HEK293 (cell line): Measurements from ENCODE around the gene IL6R.
A peak's percentile ranks its signal among the peaks of the same experiment; 100 is the strongest.

Experiments
- CTCF ChIA-PET: fragments of 350-600 bp; formaldehyde crosslinking; extraction: SDS; loops from one replicate; lab custom pipeline; 2021; ENCODE audit warnings: antibody characterized with exemption; lab: Yijun Ruan, JAX
- POLR2A ChIA-PET: fragments of 300-600 bp; formaldehyde crosslinking; extraction: SDS; loops from one replicate; lab custom pipeline; 2020; ENCODE audit warnings: antibody characterized with exemption, inconsistent platforms; lab: Yijun Ruan, JAX
- H3K27ac ChIP-seq: fragments of 200-500 bp; sonication (Bioruptor generic); 2 replicates; pipeline ENCODE4 v1.5.1; 2014; ENCODE audit warnings: low read depth, low read length, control low read depth, inconsistent platforms; ENCODE audit errors: extremely low read depth
- H3K36me3 ChIP-seq, 2 experiments: fragments of 200-500 bp in 1 of 2; sonication (Bioruptor generic) in 1 of 2; 1 replicate in 1 of 2; 2 replicates in 1 of 2; pipeline ENCODE4 v1.5.1; 2014 to 2017; ENCODE audit warnings: inconsistent platforms in 2 of 2, low read length in 2 of 2; ENCODE audit not compliant: control insufficient read depth in 2 of 2, insufficient read depth in 1 of 2
- H3K4me1 ChIP-seq: fragments of 200-500 bp; sonication (Bioruptor generic); 2 replicates; pipeline ENCODE4 v1.5.1; 2014; ENCODE audit warnings: mild to moderate bottlenecking, low read length, inconsistent platforms; ENCODE audit not compliant: control insufficient read depth, insufficient read depth
- H3K4me3 ChIP-seq: 2 replicates; pipeline ENCODE4 v1.5.1; 2011; ENCODE audit warnings: low read depth, mild to moderate bottlenecking, control low read depth, low read length, moderate library complexity
- H3K9me3 ChIP-seq: fragments of 200-500 bp; sonication (Bioruptor generic); 2 replicates; pipeline ENCODE4 v1.5.1; 2014; ENCODE audit warnings: low read depth, low read length, inconsistent platforms; ENCODE audit not compliant: control insufficient read depth, insufficient read depth
- EGR2 ChIP-seq: fragments of 450-650 bp; formaldehyde crosslinking; IDR thresholded peaks from 2 replicates; pipeline ENCODE4 v1.5.1; 2016; ENCODE audit warnings: low read depth, missing biosample characterization, missing genetic modification characterization
- FEZF1 ChIP-seq: fragments of 450-650 bp; formaldehyde crosslinking; IDR thresholded peaks from 2 replicates; pipeline ENCODE4 v1.5.1; 2016; ENCODE audit warnings: missing biosample characterization, missing genetic modification characterization
- GFI1B ChIP-seq: fragments of 450-650 bp; formaldehyde crosslinking; IDR thresholded peaks from 2 replicates; pipeline ENCODE4 v1.5.1; 2016; ENCODE audit warnings: missing biosample characterization, missing genetic modification characterization
- KLF7 ChIP-seq: fragments of 450-650 bp; formaldehyde crosslinking; IDR thresholded peaks from 2 replicates; pipeline ENCODE4 v1.5.1; 2016; ENCODE audit warnings: missing biosample characterization, missing genetic modification characterization, borderline replicate concordance
- PRDM1 ChIP-seq: fragments of 450-650 bp; formaldehyde crosslinking; IDR thresholded peaks from 2 replicates; pipeline ENCODE4; 2016; ENCODE audit warnings: missing biosample characterization, missing genetic modification characterization
- SP3 ChIP-seq: fragments of 450-650 bp; formaldehyde crosslinking; IDR thresholded peaks from 2 replicates; pipeline ENCODE4 v1.5.1; 2016; ENCODE audit warnings: missing biosample characterization, missing genetic modification characterization
- SP7 ChIP-seq: fragments of 450-650 bp; formaldehyde crosslinking; IDR thresholded peaks from 2 replicates; pipeline ENCODE4 v1.5.1; 2016; ENCODE audit warnings: missing biosample characterization, missing genetic modification characterization
- TCF7L2 ChIP-seq: IDR thresholded peaks from 2 replicates; pipeline ENCODE4 v1.6.1; 2011; ENCODE audit warnings: low read depth, mild to moderate bottlenecking, inconsistent platforms, low read length, moderate library complexity, borderline replicate concordance
- WT1 ChIP-seq: fragments of 450-650 bp; formaldehyde crosslinking; IDR thresholded peaks from 2 replicates; pipeline ENCODE4 v1.5.1; 2016; ENCODE audit warnings: missing biosample characterization, missing genetic modification characterization
- ZFHX2 ChIP-seq: fragments of 450-650 bp; formaldehyde crosslinking; conservative IDR thresholded peaks from 2 replicates; pipeline ENCODE4 v1.5.1; 2016; ENCODE audit warnings: missing biosample characterization, missing genetic modification characterization
- ZFP37 ChIP-seq: fragments of 450-650 bp; formaldehyde crosslinking; IDR thresholded peaks from 2 replicates; pipeline ENCODE4 v1.5.1; 2016; ENCODE audit warnings: missing biosample characterization, missing genetic modification characterization
- ZFP69B ChIP-seq: fragments of 450-650 bp; formaldehyde crosslinking; IDR thresholded peaks from 2 replicates; pipeline ENCODE4 v1.5.1; 2016; ENCODE audit warnings: missing biosample characterization, missing genetic modification characterization
- ZNF10 ChIP-seq: fragments of 450-650 bp; formaldehyde crosslinking; IDR thresholded peaks from 2 replicates; pipeline ENCODE4 v1.5.1; 2017; ENCODE audit warnings: missing biosample characterization, missing genetic modification characterization
- ZNF121 ChIP-seq: fragments of 450-650 bp; formaldehyde crosslinking; IDR thresholded peaks from 2 replicates; pipeline ENCODE4 v1.5.1; 2016; ENCODE audit warnings: missing biosample characterization, missing genetic modification characterization
- ZNF175 ChIP-seq: fragments of 450-650 bp; formaldehyde crosslinking; IDR thresholded peaks from 2 replicates; pipeline ENCODE4 v1.5.1; 2016; ENCODE audit warnings: missing biosample characterization, missing genetic modification characterization
- ZNF549 ChIP-seq: fragments of 450-650 bp; IDR thresholded peaks from 2 replicates; pipeline ENCODE4 v1.5.1; 2018; ENCODE audit warnings: missing biosample characterization, missing genetic modification characterization, mild to moderate bottlenecking, inconsistent platforms, moderate library complexity
- ZNF558 ChIP-seq: fragments of 450-650 bp; formaldehyde crosslinking; IDR thresholded peaks from 2 replicates; pipeline ENCODE4 v1.5.1; 2016; ENCODE audit warnings: missing biosample characterization, missing genetic modification characterization
- ZNF837 ChIP-seq: fragments of 450-650 bp; formaldehyde crosslinking; IDR thresholded peaks from 2 replicates; pipeline ENCODE4 v1.5.1; 2016; ENCODE audit warnings: missing biosample characterization, missing genetic modification characterization
- TF ChIP-seq, protein P1 (sequence below): fragments of 450-650 bp; formaldehyde crosslinking; IDR thresholded peaks from 2 replicates; pipeline ENCODE4 v1.5.1; 2017; ENCODE audit warnings: missing biosample characterization, missing genetic modification characterization
- TF ChIP-seq, protein P2 (sequence below): fragments of 450-650 bp; formaldehyde crosslinking; IDR thresholded peaks from 2 replicates; pipeline ENCODE4 v1.5.0; 2017; ENCODE audit warnings: missing biosample characterization, missing genetic modification characterization, borderline replicate concordance
- TF ChIP-seq, protein P3 (sequence below): fragments of 450-650 bp; formaldehyde crosslinking; IDR thresholded peaks from 2 replicates; pipeline ENCODE4 v1.5.1; 2016; ENCODE audit warnings: missing biosample characterization, missing genetic modification characterization
- TF ChIP-seq, protein P4 (sequence below): fragments of 450-650 bp; formaldehyde crosslinking; IDR thresholded peaks from 2 replicates; pipeline ENCODE4 v1.5.1; 2016; ENCODE audit warnings: missing biosample characterization, missing genetic modification characterization
- TF ChIP-seq, protein P5 (sequence below): fragments of 450-650 bp; formaldehyde crosslinking; IDR thresholded peaks from 2 replicates; pipeline ENCODE4 v1.5.1; 2016; ENCODE audit warnings: missing biosample characterization, missing genetic modification characterization

IL6R gene

DNA sequence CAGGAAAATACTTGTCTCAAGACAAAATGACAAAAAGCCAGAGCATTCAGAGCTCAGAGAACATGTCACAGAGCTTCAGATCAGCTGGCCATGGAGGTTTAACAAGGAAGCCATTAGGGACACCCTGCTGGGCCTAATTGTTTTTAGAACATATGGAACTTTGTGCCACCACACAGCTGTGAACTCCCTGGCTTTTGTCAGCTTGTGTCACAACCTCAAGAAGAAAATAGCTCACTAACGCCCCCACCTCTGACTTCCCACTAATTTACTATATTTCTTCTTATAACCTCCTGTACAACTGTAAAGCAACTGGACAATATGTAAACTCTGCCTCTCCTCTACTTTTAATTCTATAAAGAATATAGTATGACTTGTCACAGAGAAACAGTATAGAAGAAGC is 75.9 kb downstream of the IL6R start (continued):
- 0 out of 2 replicates have a peak, but pooled peaks have one; percentile 31 for TF ChIP-seq FEZF1 (tag by site-specific recombination)
- TF ChIP-seq ZNF121 (tag by site-specific recombination): no peak
- TF ChIP-seq KLF7 (tag by site-specific recombination): no peak
- no peak for TF ChIP-seq ZNF837 (tag by site-specific recombination)
- TF ChIP-seq, protein P1, sequence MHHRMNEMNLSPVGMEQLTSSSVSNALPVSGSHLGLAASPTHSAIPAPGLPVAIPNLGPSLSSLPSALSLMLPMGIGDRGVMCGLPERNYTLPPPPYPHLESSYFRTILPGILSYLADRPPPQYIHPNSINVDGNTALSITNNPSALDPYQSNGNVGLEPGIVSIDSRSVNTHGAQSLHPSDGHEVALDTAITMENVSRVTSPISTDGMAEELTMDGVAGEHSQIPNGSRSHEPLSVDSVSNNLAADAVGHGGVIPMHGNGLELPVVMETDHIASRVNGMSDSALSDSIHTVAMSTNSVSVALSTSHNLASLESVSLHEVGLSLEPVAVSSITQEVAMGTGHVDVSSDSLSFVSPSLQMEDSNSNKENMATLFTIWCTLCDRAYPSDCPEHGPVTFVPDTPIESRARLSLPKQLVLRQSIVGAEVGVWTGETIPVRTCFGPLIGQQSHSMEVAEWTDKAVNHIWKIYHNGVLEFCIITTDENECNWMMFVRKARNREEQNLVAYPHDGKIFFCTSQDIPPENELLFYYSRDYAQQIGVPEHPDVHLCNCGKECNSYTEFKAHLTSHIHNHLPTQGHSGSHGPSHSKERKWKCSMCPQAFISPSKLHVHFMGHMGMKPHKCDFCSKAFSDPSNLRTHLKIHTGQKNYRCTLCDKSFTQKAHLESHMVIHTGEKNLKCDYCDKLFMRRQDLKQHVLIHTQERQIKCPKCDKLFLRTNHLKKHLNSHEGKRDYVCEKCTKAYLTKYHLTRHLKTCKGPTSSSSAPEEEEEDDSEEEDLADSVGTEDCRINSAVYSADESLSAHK (tag by site-specific recombination): no peak
- TF ChIP-seq, protein P2, sequence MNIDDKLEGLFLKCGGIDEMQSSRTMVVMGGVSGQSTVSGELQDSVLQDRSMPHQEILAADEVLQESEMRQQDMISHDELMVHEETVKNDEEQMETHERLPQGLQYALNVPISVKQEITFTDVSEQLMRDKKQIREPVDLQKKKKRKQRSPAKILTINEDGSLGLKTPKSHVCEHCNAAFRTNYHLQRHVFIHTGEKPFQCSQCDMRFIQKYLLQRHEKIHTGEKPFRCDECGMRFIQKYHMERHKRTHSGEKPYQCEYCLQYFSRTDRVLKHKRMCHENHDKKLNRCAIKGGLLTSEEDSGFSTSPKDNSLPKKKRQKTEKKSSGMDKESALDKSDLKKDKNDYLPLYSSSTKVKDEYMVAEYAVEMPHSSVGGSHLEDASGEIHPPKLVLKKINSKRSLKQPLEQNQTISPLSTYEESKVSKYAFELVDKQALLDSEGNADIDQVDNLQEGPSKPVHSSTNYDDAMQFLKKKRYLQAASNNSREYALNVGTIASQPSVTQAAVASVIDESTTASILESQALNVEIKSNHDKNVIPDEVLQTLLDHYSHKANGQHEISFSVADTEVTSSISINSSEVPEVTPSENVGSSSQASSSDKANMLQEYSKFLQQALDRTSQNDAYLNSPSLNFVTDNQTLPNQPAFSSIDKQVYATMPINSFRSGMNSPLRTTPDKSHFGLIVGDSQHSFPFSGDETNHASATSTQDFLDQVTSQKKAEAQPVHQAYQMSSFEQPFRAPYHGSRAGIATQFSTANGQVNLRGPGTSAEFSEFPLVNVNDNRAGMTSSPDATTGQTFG (tag by site-specific recombination): no peak
- TF ChIP-seq ZNF175: no peak
- no peak for TF ChIP-seq ZNF549
- TF ChIP-seq ZFP37 (tag by site-specific recombination): no peak
- TF ChIP-seq, protein P3, sequence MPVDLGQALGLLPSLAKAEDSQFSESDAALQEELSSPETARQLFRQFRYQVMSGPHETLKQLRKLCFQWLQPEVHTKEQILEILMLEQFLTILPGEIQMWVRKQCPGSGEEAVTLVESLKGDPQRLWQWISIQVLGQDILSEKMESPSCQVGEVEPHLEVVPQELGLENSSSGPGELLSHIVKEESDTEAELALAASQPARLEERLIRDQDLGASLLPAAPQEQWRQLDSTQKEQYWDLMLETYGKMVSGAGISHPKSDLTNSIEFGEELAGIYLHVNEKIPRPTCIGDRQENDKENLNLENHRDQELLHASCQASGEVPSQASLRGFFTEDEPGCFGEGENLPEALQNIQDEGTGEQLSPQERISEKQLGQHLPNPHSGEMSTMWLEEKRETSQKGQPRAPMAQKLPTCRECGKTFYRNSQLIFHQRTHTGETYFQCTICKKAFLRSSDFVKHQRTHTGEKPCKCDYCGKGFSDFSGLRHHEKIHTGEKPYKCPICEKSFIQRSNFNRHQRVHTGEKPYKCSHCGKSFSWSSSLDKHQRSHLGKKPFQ (tag by site-specific recombination): no peak

DNA sequence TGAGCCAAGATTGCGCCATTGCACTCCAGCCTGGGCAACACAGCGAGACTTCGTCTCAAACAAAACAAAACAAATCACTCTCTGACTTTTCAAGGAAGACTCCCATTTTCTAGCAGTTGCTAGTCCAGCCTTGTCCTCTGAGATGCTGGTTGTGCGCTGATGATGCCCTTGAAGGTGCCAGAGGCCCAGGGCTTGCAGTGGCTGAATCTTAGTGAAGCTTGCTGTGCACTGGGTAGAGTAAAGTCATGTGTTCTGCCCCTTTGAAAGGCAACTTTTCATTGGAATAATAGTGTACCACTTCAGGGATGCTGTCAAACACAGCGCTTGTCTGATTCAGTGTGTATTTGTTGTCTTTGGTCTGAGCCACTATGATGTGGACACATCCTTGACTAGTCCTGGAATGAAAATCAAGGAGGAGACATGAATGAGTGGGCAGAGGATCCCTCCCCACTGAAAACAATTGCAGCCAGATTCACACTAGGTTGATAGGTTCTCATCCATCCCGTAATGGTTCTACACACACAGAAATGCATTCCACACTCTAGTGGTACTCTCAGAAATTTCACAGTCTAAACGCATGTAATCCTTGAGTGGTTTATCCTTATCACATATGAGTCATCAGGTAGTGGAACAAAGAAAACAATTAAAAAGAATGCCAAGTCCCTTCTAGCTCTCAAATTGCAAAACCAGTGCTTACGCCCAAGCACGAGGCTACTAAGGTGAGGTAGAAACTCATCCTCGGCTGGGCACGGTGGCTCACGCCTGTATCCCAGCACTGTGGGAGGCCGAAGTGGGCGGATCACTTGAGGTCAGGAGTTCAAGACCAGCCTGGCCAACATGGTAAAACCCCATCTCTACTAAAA is 79.0 kb downstream of the IL6R start:
- H3K27ac ChIP-seq: no peak overlapping the region
- no peak overlapping the region for H3K4me3 ChIP-seq
- no peaks in the 10 kb centered on the region for H3K9me3 ChIP-seq
- H3K36me3 ChIP-seq: no peaks in the 10 kb centered on the region
- peaks cover 3% of the 10 kb centered on the region; the same call in 1 of the 2 replicates for H3K4me1 ChIP-seq
- CTCF ChIA-PET: interaction anchor here (0.6 to 11.0 kb wide), 8 partner anchors 42 to 394 kb away, joined by 3 to 205 read pairs (median 3); no protein-coding TSS in a partner anchor
- POLR2A ChIA-PET: interaction anchor here (0.6 to 1.1 kb wide), 3 partner anchors 56 to 64 kb away, joined by 3 to 7 read pairs (median 3); no protein-coding TSS in a partner anchor
- TF ChIP-seq EGR2 (peak; percentile 88), KLF7 (tag by site-specific recombination) (peak; percentile 54; the same call in 1 of the 2 replicates), GFI1B (tag by site-specific recombination) (peak; percentile 61; the same call in 1 of the 2 replicates), WT1 (tag by site-specific recombination) (peak; percentile 39), PRDM1 (peak; percentile 80), ZFHX2 (tag by site-specific recombination) (peak; percentile 93), ZNF558 (tag by site-specific recombination) (peak; percentile 67; the same call in 1 of the 2 replicates), SP7 (tag by site-specific recombination) (peak; percentile 94), ZNF10 (tag by site-specific recombination) (peak; percentile 84), ZFP69B (tag by site-specific recombination) (0 out of 2 replicates have a peak, but pooled peaks have one; percentile 70), TCF7L2 (no peak), SP3 (tag by site-specific recombination) (peak; percentile 43; the same call in 1 of the 2 replicates), ZNF549 (0 out of 2 replicates have a peak, but pooled peaks have one; percentile 8)
- TF ChIP-seq, protein P4, sequence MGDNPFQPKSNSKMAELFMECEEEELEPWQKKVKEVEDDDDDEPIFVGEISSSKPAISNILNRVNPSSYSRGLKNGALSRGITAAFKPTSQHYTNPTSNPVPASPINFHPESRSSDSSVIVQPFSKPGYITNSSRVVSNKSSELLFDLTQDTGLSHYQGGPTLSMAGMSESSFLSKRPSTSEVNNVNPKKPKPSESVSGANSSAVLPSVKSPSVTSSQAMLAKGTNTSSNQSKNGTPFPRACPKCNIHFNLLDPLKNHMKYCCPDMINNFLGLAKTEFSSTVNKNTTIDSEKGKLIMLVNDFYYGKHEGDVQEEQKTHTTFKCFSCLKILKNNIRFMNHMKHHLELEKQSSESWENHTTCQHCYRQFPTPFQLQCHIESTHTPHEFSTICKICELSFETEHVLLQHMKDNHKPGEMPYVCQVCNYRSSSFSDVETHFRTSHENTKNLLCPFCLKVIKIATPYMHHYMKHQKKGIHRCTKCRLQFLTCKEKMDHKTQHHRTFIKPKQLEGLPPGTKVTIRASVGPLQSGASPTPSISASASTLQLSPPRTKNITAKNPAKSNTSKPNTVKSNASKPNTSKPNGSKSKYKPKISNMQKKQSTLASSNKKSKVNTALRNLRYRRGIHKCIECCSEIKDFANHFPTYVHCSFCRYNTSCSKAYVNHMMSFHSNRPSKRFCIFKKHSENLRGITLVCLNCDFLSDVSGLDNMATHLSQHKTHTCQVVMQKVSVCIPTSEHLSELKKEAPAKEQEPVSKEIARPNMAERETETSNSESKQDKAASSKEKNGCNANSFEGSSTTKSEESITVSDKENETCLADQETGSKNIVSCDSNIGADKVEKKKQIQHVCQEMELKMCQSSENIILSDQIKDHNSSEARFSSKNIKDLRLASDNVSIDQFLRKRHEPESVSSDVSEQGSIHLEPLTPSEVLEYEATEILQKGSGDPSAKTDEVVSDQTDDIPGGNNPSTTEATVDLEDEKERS (tag by site-specific recombination): 0 out of 2 replicates have a peak, but pooled peaks have one; percentile 50
- TF ChIP-seq, protein P5, sequence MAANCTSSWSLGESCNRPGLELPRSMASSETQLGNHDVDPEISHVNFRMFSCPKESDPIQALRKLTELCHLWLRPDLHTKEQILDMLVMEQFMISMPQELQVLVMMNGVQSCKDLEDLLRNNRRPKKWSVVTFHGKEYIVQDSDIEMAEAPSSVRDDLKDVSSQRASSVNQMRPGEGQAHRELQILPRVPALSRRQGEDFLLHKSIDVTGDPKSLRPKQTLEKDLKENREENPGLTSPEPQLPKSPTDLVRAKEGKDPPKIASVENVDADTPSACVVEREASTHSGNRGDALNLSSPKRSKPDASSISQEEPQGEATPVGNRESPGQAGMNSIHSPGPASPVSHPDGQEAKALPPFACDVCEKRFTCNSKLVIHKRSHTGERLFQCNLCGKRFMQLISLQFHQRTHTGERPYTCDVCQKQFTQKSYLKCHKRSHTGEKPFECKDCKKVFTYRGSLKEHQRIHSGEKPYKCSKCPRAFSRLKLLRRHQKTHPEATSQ (tag by site-specific recombination): 0 out of 2 replicates have a peak, but pooled peaks have one; percentile 77
